K562 (cell line): ENCODE results near the gene TGM5.

Experiments used
- CTCF ChIP-seq, 3 experiments: IDR thresholded peaks in 2 of 3; conservative IDR thresholded peaks in 1 of 3; 2 replicates each; pipeline ENCODE4 v1.5.1; 2011 to 2012; ENCODE audit warnings: low read length in 3 of 3, mild to moderate bottlenecking in 3 of 3, control low read depth in 2 of 3, improper control_type of control experiment in 1 of 3, inconsistent platforms in 1 of 3, low read depth in 1 of 3, mixed read lengths in 1 of 3, moderate library complexity in 1 of 3; ENCODE audit not compliant: insufficient read depth in 2 of 3
- POLR2AphosphoS5 ChIP-seq: IDR thresholded peaks from 2 replicates; pipeline ENCODE4 v1.6.1; 2011; ENCODE audit warnings: mild to moderate bottlenecking, low read depth, low read length, moderate library complexity; ENCODE audit not compliant: control insufficient read depth, insufficient read depth
- TAF1 ChIP-seq: IDR thresholded peaks from 2 replicates; pipeline ENCODE4 v1.6.1; 2011; ENCODE audit warnings: mild to moderate bottlenecking, low read length, moderate library complexity; ENCODE audit not compliant: insufficient read depth, control insufficient read depth, severe bottlenecking; ENCODE audit errors: extremely low read depth
- ZNF133 ChIP-seq: fragments of 250-450 bp; sonication (Bioruptor Pico); IDR thresholded peaks from 2 replicates; pipeline ENCODE4 v1.4.0; 2020; ENCODE audit warnings: mild to moderate bottlenecking
- TF ChIP-seq, protein P1 (sequence below): sonication (generic); formaldehyde crosslinking; IDR thresholded peaks from 2 replicates; pipeline ENCODE4 v1.9.0; 2022; ENCODE audit warnings: mild to moderate bottlenecking, missing genetic modification reagents

GRCh38 chr15:43225201-43225949 is 41.4 kb downstream of the TGM5 start:
- TF ChIP-seq, protein P1, sequence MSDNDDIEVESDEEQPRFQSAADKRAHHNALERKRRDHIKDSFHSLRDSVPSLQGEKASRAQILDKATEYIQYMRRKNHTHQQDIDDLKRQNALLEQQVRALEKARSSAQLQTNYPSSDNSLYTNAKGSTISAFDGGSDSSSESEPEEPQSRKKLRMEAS (CRISPR knock-in tag), result no peak
- TF ChIP-seq ZNF133 (CRISPR knock-in tag) (no peak), TAF1 (no peak), POLR2AphosphoS5 (no peak), CTCF (IDR thresholded peaks at IDR 0.05 in 2 of 3, conservative IDR thresholded peaks at IDR 0.05 in 1 of 3; ENCODE audit: insufficient read depth in 2 of 3, low read depth in 1 of 3, low read length in 3 of 3) (peak; percentile 70 to 82 (median 81))
